ENCODE results near the gene SLC16A1. TPM values are rescaled to one million over a fixed set of nuclear protein-coding genes. Genes with fewer than 3 reads are reported as not detected.
"Not testable (repeated sequence)": the region's sequence is repeated elsewhere in the genome, so short reads cannot be mapped to it uniquely, and the experiment has no call there.

SLC16A1 gene
- total RNA-seq, 1 donor from 2014 or later, result 9.8 TPM

DNA sequence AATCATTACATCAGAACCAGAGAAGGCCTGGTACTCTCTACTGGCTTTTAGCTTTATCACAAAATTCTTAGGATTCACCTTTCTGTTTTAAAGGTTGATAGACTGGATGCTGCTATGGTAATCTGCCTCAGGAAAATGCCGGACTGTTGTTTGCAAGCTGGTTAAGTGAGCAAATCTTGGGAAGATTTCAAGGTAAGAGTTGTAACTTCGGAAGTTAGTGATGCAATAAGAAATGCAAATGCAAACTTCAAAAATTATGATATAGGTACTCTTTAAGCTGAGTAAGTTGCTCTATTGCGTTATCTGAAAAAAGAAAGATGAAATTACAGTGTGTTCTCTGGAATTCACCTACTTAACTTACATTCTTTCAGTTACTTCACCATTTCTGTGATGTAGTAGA, 4.4 kb upstream of the SLC16A1 start:
- TF ChIP-seq, protein P1, sequence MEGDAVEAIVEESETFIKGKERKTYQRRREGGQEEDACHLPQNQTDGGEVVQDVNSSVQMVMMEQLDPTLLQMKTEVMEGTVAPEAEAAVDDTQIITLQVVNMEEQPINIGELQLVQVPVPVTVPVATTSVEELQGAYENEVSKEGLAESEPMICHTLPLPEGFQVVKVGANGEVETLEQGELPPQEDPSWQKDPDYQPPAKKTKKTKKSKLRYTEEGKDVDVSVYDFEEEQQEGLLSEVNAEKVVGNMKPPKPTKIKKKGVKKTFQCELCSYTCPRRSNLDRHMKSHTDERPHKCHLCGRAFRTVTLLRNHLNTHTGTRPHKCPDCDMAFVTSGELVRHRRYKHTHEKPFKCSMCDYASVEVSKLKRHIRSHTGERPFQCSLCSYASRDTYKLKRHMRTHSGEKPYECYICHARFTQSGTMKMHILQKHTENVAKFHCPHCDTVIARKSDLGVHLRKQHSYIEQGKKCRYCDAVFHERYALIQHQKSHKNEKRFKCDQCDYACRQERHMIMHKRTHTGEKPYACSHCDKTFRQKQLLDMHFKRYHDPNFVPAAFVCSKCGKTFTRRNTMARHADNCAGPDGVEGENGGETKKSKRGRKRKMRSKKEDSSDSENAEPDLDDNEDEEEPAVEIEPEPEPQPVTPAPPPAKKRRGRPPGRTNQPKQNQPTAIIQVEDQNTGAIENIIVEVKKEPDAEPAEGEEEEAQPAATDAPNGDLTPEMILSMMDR (IDR thresholded peaks at IDR 0.05), result no peak
- no peaks in the 10 kb centered on the region for H3K9me3 ChIP-seq

DNA sequence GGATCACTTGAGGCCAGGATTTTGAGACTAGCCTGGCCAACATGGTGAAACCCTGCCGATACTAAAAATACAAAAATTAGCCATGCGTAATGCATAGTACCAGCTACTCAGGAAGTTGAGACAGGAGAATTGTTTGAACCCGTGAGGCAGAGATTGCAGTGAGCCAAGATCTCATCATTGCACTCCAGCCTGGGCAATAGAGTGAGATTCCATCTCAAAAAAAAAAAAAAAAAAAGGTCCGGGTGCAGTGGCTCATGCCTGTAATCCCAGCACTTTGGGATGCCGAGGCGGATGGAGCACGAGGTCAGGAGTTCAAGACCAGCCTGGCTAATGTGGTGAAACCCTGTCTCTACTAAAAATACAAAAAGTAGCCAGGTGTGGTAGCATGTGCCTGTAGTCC, 2.2 kb upstream of the SLC16A1 start:
- H3K9me3 ChIP-seq; H3K27me3 ChIP-seq (ENCODE audit: low read depth); intact Hi-C loops (cut with DNase I); H3K27ac ChIP-seq; ATAC-seq; H3K36me3 ChIP-seq; DNase-seq: not testable (repeated sequence)
- Histone ChIP-seq H3K4me3 (peak overlapping the region; percentile 83), H3K4me1 (peaks cover 21% of the 10 kb centered on the region)

More for the DNA sequence above, 4.4 kb upstream of the SLC16A1 start:
- intact Hi-C loops (cut with DNase I), result no loop called here
- no peak for DNase-seq
- no peak overlapping the region for H3K27ac ChIP-seq
- no peak for ATAC-seq
- H3K36me3 ChIP-seq, result peaks cover 4% of the 10 kb centered on the region
- no peak overlapping the region for H3K4me3 ChIP-seq
- peaks cover 12% of the 10 kb centered on the region for H3K4me1 ChIP-seq
- no peaks in the 10 kb centered on the region for H3K27me3 ChIP-seq (ENCODE audit: low read depth)

DNA sequence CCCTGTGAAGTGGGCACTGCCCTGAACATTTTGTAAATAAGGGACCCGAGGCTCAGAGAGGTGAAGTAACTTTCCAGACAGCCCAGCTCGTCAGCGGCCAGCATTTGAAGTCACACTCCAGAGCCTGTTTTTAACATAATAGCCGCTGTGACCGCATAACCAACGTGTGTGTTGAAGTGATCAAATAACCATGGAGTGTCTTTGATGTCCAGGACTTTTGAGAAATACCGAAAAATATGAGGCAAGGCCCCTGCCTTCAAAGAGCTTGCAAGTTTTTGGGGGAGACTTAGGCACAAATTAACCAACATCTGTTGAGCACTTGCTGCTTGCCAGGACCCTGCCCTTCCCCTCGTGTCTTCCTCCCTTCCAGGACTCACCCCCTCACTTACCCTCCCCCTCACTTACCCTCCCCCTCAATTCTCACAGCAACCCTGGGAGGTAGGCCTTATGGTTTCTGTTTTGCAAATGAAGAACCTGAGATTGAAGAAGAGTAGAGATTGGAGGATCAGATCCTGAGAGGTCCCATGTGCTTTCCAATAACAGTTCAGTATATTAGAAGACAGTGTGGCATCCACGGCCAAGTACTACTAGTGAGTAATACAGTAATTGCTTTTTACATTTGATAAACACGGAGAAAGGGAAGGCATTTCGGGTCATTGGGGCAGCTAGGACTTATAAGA, 1.3 kb upstream of the SLC16A1 start:
- DNase-seq (no peak), ATAC-seq (peak; percentile 3 to 11)
- no peaks in the 10 kb centered on the region for H3K9me3 ChIP-seq
- intact Hi-C loops (cut with DNase I), result no loop called here
- H3K4me1 ChIP-seq, result peaks cover 21% of the 10 kb centered on the region
- H3K27ac ChIP-seq, result peak overlapping the region; percentile 85
- peaks cover 4% of the 10 kb centered on the region for H3K36me3 ChIP-seq
- no peaks in the 10 kb centered on the region for H3K27me3 ChIP-seq (ENCODE audit: low read depth)
- H3K4me3 ChIP-seq, result peak overlapping the region; percentile 83
- TF ChIP-seq, protein P1 (IDR thresholded peaks at IDR 0.05), result no peak

DNA sequence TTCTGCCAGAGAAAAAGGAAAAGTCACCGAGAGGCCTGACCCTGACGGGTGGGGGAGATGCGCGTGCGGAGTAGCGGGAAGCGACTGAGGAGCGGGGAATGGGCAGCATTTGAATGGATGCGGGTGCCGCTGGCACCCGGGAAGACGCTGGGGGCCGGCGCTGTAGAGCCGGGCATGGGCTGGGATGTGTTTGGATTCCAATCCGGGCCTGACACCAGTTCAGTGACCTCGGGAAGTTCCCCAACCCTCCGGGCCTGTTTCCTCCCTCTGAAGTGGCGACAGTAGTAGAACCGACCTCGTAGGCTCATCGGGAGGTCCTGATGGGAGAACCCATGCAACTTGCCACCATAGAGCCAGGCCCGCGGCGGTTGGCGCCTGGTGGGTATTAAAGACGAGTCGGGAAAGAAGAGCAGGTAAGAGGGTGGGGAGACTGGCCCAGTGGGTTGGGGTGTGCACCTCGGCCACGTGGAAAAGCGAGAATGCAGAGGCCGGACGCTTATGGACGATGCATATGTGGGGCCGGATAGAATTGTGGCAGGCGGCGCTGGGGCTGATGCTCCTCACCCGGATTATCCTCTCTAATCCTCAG, 642 bp upstream of the SLC16A1 start:
- TF ChIP-seq, protein P1 (IDR thresholded peaks at IDR 0.05), result no peak
- Histone ChIP-seq H3K27me3 (ENCODE audit: low read depth) (no peaks in the 10 kb centered on the region), H3K27ac (peak overlapping the region; percentile 85), H3K4me1 (peaks cover 21% of the 10 kb centered on the region), H3K4me3 (peak overlapping the region; percentile 83), H3K9me3 (no peaks in the 10 kb centered on the region), H3K36me3 (peaks cover 3% of the 10 kb centered on the region)
- peak; percentile 3 to 32 for ATAC-seq
- peak; percentile 53 for DNase-seq
- intact Hi-C loops (cut with DNase I), result no loop called here

DNA sequence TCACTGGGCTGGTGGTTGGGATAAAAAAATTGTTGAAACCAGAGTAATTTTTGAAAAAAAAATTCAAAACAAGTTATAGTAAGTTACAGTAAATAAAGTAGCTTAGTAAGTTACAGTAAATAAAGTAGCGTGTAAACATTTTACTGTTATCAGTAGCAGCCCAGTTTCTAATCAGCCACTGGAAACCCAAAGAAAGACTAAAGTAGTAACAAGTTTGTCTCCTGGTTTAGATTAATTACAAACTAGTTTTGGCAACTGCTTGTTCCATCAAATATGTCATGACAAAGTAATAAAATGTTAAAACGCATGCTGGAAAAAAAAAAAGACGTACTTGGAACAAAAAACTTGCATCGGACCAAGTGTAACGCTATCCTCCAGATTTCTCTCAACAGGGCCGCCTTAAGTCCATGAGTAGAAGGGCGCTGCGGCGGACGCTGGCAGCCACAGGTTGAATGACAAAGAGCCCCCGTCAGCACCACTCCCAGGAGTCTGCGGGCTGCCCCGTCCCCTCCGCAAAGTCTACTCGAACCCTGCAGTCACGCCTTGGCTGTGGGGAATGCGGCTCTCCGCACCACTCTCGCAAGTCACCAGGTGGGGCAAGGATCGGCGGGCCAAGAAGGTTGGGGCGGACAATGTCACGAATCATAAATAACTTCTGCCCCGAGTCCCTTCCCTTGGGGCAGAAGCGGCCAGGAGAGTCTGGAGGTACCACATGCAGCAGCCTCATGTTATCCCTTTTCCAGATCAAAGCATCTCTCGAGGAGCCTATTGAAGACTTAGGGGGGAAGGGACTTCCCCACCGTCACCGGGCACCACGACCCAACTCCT, 837 bp downstream of the SLC16A1 start:
- no peaks in the 10 kb centered on the region for H3K9me3 ChIP-seq
- DNase-seq (peak; percentile 52), ATAC-seq (peak; percentile 17 to 41)
- intact Hi-C loops (cut with DNase I), result no loop called here
- peaks cover 21% of the 10 kb centered on the region for H3K4me1 ChIP-seq
- TF ChIP-seq, protein P1 (IDR thresholded peaks at IDR 0.05), result no peak
- H3K4me3 ChIP-seq, result peak overlapping the region; percentile 83
- H3K27me3 ChIP-seq (ENCODE audit: low read depth), result no peaks in the 10 kb centered on the region
- peak overlapping the region; percentile 85 for H3K27ac ChIP-seq
- no peaks in the 10 kb centered on the region for H3K36me3 ChIP-seq
